GM12872 (cell line): Measurements from ENCODE around the gene TIMP3.

Experiments
- TF ChIP-seq, protein P1 (sequence below): IDR thresholded peaks from 3 replicates; pipeline ENCODE4 v1.5.1; 2011; ENCODE audit warnings: low read depth, mild to moderate bottlenecking, low read length, moderate library complexity; ENCODE audit not compliant: insufficient read depth

The TIMP3 gene

GRCh38 chr22:32904044-32904443, 102.5 kb downstream of the TIMP3 start:
- TF ChIP-seq, protein P1, sequence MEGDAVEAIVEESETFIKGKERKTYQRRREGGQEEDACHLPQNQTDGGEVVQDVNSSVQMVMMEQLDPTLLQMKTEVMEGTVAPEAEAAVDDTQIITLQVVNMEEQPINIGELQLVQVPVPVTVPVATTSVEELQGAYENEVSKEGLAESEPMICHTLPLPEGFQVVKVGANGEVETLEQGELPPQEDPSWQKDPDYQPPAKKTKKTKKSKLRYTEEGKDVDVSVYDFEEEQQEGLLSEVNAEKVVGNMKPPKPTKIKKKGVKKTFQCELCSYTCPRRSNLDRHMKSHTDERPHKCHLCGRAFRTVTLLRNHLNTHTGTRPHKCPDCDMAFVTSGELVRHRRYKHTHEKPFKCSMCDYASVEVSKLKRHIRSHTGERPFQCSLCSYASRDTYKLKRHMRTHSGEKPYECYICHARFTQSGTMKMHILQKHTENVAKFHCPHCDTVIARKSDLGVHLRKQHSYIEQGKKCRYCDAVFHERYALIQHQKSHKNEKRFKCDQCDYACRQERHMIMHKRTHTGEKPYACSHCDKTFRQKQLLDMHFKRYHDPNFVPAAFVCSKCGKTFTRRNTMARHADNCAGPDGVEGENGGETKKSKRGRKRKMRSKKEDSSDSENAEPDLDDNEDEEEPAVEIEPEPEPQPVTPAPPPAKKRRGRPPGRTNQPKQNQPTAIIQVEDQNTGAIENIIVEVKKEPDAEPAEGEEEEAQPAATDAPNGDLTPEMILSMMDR = no peak

- TF ChIP-seq, protein P1 = no peak
Measured at GRCh38 chr22:32905400-32905799, 103.9 kb downstream of the TIMP3 start.

- TF ChIP-seq, protein P1 = no peak
Measured at GRCh38 chr22:32909581-32910428, 108.3 kb downstream of the TIMP3 start.

DNA sequence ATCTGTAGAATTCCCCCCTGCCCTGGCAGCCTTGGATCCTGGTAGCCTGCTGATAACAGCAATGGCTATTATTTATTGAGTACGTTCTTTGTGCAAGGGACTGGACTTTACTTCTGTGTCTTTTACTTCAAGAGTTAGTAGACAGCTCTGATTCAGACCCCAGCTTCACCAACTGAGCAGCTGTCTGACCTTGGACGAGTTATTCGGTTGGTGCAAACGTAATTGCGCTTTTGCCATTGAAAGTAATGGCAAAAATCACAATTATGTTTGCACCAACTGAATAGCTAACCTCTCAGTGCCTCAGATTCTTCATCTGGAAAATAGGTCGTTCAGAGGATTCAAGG, 108.9 kb downstream of the TIMP3 start:
- TF ChIP-seq, protein P1 = no peak

DNA sequence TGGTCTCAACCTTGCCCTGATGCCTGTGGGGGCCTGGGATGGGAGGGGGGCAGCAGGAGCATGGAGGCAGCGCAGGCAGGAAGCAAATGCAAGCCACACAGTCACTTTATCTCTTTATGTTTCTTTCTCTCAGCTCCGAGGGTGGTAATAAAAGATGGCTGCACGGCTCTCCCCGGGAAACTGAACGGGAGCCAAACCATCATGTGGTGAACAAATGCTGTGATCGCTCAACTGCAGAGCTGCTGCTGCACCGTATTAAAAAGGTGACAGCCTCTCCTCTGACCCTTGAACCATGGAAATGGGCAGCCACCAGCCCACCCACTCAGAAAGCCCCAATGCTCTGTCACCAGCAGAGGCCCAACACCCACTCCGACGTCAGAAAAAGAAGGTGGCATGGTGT, 110.0 kb downstream of the TIMP3 start:
- TF ChIP-seq, protein P1 = no peak
